SK-N-SH (cell line): ENCODE data around the gene TRIM69. TPM values are rescaled to one million over a fixed set of nuclear protein-coding genes. Genes with fewer than 3 reads are reported as not detected.

ENCODE experiments used
- CTCF ChIA-PET: fragments of 300-600, 350-600 bp; formaldehyde crosslinking; extraction: SDS; loops from one replicate; lab custom pipeline; 2021; lab: Yijun Ruan, JAX
- POLR2A ChIA-PET: fragments of 350-600 bp; sonication (Branson Sonifier 250); formaldehyde crosslinking; extraction: SDS; loops from one replicate; lab custom pipeline; 2020; ENCODE audit warnings: antibody characterized with exemption, inconsistent platforms; lab: Yijun Ruan, JAX
- DNase-seq: peaks from one replicate; pipeline ENCODE4 v3.0.0; 2012
- H2AFZ ChIP-seq: fragments of 200-600 bp; sonication (generic); 2 replicates; pipeline ENCODE4 v1.8.1; 2016; ENCODE audit warnings: antibody characterized with exemption, mild to moderate bottlenecking, low read depth
- H3F3A ChIP-seq: fragments of 200-600 bp; sonication (generic); replicated peaks from 2 replicates; pipeline ENCODE3; 2016; ENCODE audit warnings: antibody characterized with exemption, mild to moderate bottlenecking; ENCODE audit not compliant: insufficient read depth
- H3K27ac ChIP-seq, 2 experiments: fragments of 200-500 bp in 1 of 2; fragments of 200-600 bp in 1 of 2; sonication (Bioruptor generic) in 1 of 2; sonication (generic), shearing (Covaris generic) in 1 of 2; 2 replicates each; pipeline versions ENCODE4 v1.5.1 to v1.6.1; 2014 to 2016; ENCODE audit warnings: low read depth in 2 of 2, inconsistent platforms in 1 of 2, low read length in 1 of 2, mild to moderate bottlenecking in 1 of 2, mixed read lengths in 1 of 2
- H3K27me3 ChIP-seq: fragments of 200-600 bp; sonication (generic), shearing (Covaris generic); 2 replicates; pipeline ENCODE4 v1.6.1; 2016; ENCODE audit warnings: mixed run types; ENCODE audit not compliant: insufficient read depth
- H3K36me3 ChIP-seq, 2 experiments: fragments of 200-500 bp in 1 of 2; fragments of 200-600 bp in 1 of 2; sonication (Bioruptor generic) in 1 of 2; sonication (generic) in 1 of 2; replicated peaks in 1 of 2; 2 replicates each; pipeline versions ENCODE3 to v1.5.1; 2014 to 2016; ENCODE audit warnings: low read length in 1 of 2, mild to moderate bottlenecking in 1 of 2; ENCODE audit not compliant: insufficient read depth in 2 of 2, control insufficient read depth in 1 of 2
- H3K4me1 ChIP-seq, 2 experiments: fragments of 200-500 bp in 1 of 2; fragments of 200-600 bp in 1 of 2; sonication (Bioruptor generic) in 1 of 2; sonication (generic), shearing (Covaris generic) in 1 of 2; 2 replicates each; pipeline versions ENCODE4 v1.5.1 to v1.6.1; 2014 to 2016; ENCODE audit warnings: low read depth in 1 of 2, low read length in 1 of 2, mixed run types in 1 of 2; ENCODE audit not compliant: insufficient read depth in 2 of 2, control insufficient read depth in 1 of 2
- H3K4me2 ChIP-seq: fragments of 200-600 bp; sonication (generic), shearing (Covaris generic); 2 replicates; pipeline ENCODE4 v1.6.1; 2017; ENCODE audit warnings: mixed run types
- H3K4me3 ChIP-seq, 2 experiments: fragments of 200-500 bp in 1 of 2; fragments of 200-600 bp in 1 of 2; sonication (Bioruptor generic) in 1 of 2; sonication (generic), shearing (Covaris generic) in 1 of 2; 2 replicates each; pipeline versions ENCODE4 v1.5.1 to v1.8.1; 2014 to 2016; ENCODE audit warnings: low read depth in 2 of 2, inconsistent platforms in 1 of 2, low read length in 1 of 2, mild to moderate bottlenecking in 1 of 2, mixed read lengths in 1 of 2, moderate library complexity in 1 of 2
- H3K79me2 ChIP-seq: fragments of 200-600 bp; sonication (generic); 2 replicates; pipeline ENCODE4 v1.8.1; 2017; ENCODE audit warnings: mild to moderate bottlenecking; ENCODE audit not compliant: insufficient read depth
- H3K9ac ChIP-seq: fragments of 200-600 bp; sonication (generic); 2 replicates; pipeline ENCODE4 v1.6.1; 2017; ENCODE audit warnings: mixed run types
- H3K9me2 ChIP-seq: fragments of 200-600 bp; sonication (generic); 2 replicates; pipeline ENCODE4 v1.6.1; 2017; ENCODE audit warnings: mixed run types
- H3K9me3 ChIP-seq: fragments of 200-600 bp; sonication (generic); 2 replicates; pipeline ENCODE4 v1.6.1; 2017; ENCODE audit warnings: mixed run types, mild to moderate bottlenecking, moderate library complexity
- H4K20me1 ChIP-seq: fragments of 200-600 bp; sonication (generic); 2 replicates; pipeline ENCODE4 v1.6.1; 2017; ENCODE audit warnings: mild to moderate bottlenecking, mixed run types; ENCODE audit not compliant: insufficient read depth
- CHD2 ChIP-seq: fragments of 150-350 bp; IDR thresholded peaks from 2 replicates; pipeline ENCODE4 v1.6.1; 2018; ENCODE audit warnings: low read length; ENCODE audit not compliant: partially characterized antibody
- EP300 ChIP-seq, 2 experiments: IDR thresholded peaks; 2 replicates each; pipeline versions ENCODE4 v1.4.0 to v1.6.1; 2012; ENCODE audit warnings: borderline replicate concordance in 1 of 2, low read depth in 1 of 2, low read length in 1 of 2
- EZH2phosphoT487 ChIP-seq: fragments of 200-600 bp; sonication (generic); IDR thresholded peaks from 2 replicates; pipeline ENCODE4 v1.6.1; 2017; ENCODE audit warnings: low read depth, mixed run types, mild to moderate bottlenecking, antibody characterized with exemption, moderate library complexity, borderline replicate concordance
- FOXJ3 ChIP-seq: sonication (generic); formaldehyde crosslinking; IDR thresholded peaks from 2 replicates; pipeline ENCODE4 v1.5.1; 2020; ENCODE audit warnings: mild to moderate bottlenecking, missing genetic modification reagents
- FOXM1 ChIP-seq: IDR thresholded peaks from 2 replicates; pipeline ENCODE4 v1.4.0; 2012; ENCODE audit warnings: low read depth, mild to moderate bottlenecking
- GABPA ChIP-seq: IDR thresholded peaks from 2 replicates; pipeline ENCODE4 v1.4.0; 2012; ENCODE audit warnings: low read depth, mild to moderate bottlenecking
- NFIC ChIP-seq: IDR thresholded peaks from 2 replicates; pipeline ENCODE4 v1.4.0; 2012; ENCODE audit warnings: borderline replicate concordance
- NRF1 ChIP-seq: IDR thresholded peaks from 2 replicates; pipeline ENCODE4 v1.6.1; 2012; ENCODE audit warnings: low read depth, mild to moderate bottlenecking, low read length
- PBX3 ChIP-seq: IDR thresholded peaks from 2 replicates; pipeline ENCODE4; 2012
- RAD21 ChIP-seq: IDR thresholded peaks from 2 replicates; pipeline ENCODE4 v1.6.1; 2012; ENCODE audit warnings: mild to moderate bottlenecking, low read length
- RCOR1 ChIP-seq: fragments of 150-350 bp; IDR thresholded peaks from 2 replicates; pipeline ENCODE4 v1.6.1; 2017; ENCODE audit warnings: antibody characterized with exemption, low read length
- SIN3A ChIP-seq: IDR thresholded peaks from 2 replicates; pipeline ENCODE4 v1.6.1; 2012; ENCODE audit warnings: low read depth, mild to moderate bottlenecking, low read length, moderate library complexity, borderline replicate concordance
- TAF1 ChIP-seq: IDR thresholded peaks from 2 replicates; pipeline ENCODE4 v1.6.1; 2012; ENCODE audit warnings: low read depth, mild to moderate bottlenecking, low read length, moderate library complexity, borderline replicate concordance
- TEAD4 ChIP-seq: IDR thresholded peaks from 2 replicates; pipeline ENCODE4 v1.4.0; 2012; ENCODE audit warnings: mild to moderate bottlenecking, borderline replicate concordance; ENCODE audit not compliant: insufficient read depth
- USF2 ChIP-seq: fragments of 150-350 bp; IDR thresholded peaks from 2 replicates; pipeline ENCODE4 v1.6.1; 2017; ENCODE audit warnings: antibody characterized with exemption, low read length, low read depth, borderline replicate concordance
- ZBTB33 ChIP-seq: IDR thresholded peaks from 2 replicates; pipeline ENCODE4 v1.4.0; 2012; ENCODE audit warnings: low read depth, borderline replicate concordance
- WGBS: methylation state at CpG from one replicate; pipeline ENCODE4 v1.1.6; 2017; ENCODE audit warnings: low lambda C conversion rate; 5-methylcytosine and 5-hydroxymethylcytosine counted together
- polyA plus RNA-seq, 3 experiments: library from polyadenylated mRNA; depleted of rRNA; stranded (reverse); fragments of >200 nt; gene quantifications; 2 replicates each; pipeline ENCODE4 v1.2.3, GENCODE V29; 2012

TRIM69 gene
- polyA plus RNA-seq, 1 of the 3 experiments (the other 2 are of a cell fraction) = 9.7 TPM

DNA sequence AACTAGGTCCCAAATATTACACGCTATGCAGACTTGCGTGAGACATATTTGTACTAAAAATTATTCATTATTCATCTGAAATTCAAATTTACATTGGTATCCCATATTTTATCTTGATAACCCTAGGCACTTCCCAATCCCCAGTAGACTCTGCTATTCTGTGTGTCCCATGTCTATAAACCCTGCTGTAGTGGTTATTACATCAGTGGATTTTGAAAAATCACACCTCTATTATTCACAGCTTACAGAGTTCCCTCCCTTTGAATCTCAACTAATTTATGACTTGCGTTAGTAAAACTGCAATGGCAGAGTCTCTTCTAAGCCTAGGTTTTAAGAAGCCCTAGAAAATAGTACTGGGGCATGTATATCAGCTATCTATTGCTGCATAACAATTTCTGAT is 54.3 kb downstream of the TRIM69 start:
- Histone ChIP-seq H3K9me3 (no peaks in the 10 kb centered on the region), H3K36me3 (no peaks in the 10 kb centered on the region), H3K9me2 (no peaks in the 10 kb centered on the region), H3K4me2 (no peak overlapping the region), H2AFZ (no peak overlapping the region), H3K27ac (no peak overlapping the region), H3K4me3 (no peak overlapping the region), H3K4me1 (no peaks in the 10 kb centered on the region), H3K9ac (no peak overlapping the region), H3K79me2 (no peaks in the 10 kb centered on the region), H3K27me3 (peaks cover 12% of the 10 kb centered on the region; the same call in 1 of the 2 replicates), H4K20me1 (no peaks in the 10 kb centered on the region), H3F3A (no peaks in the 10 kb centered on the region)
- 50% methylated on average over 3 of the region's 3 CpGs for WGBS
- ChIA-PET POLR2A (no interaction called here), CTCF (interaction anchor here (1.0 to 1.3 kb wide), 2 partner anchors 13 to 127 kb away, joined by 3 to 7 read pairs; partner anchors contain the start of gene SPG11)
- no peak for DNase-seq
- TF ChIP-seq FOXJ3 (CRISPR knock-in tag) (no peak), EZH2phosphoT487 (no peak), EP300 (IDR thresholded peaks at IDR 0.05; ENCODE audit: borderline replicate concordance in 1 of 2, low read depth in 1 of 2, low read length in 1 of 2) (no peak), TEAD4 (no peak), CHD2 (no peak), NRF1 (no peak), TAF1 (no peak), RAD21 (no peak), FOXM1 (no peak), RCOR1 (no peak), GABPA (no peak), SIN3A (no peak)
- TF ChIP-seq, all 33 proteins: peak for 0

DNA sequence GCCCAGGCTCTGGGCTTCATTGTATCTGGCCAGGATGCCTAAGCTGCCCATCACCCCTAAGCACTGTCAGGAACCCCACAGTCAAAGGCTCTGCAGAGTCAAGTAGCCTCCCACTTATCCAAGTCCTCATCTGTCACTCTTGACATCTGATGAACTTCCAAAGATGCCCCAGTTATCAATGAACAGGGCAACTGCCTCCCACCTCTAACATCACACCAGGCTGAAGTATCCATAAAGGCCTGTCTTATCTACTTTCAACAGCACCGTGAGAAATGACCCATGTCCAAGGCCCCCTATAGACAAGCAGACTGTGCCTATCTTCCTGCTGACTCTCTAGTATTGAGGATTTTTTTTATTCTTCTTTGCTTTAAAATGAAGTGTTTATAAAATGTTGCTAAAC is 56.4 kb downstream of the TRIM69 start:
- Histone ChIP-seq H3K79me2 (no peaks in the 10 kb centered on the region), H3K9me3 (no peaks in the 10 kb centered on the region), H4K20me1 (no peaks in the 10 kb centered on the region), H2AFZ (no peak overlapping the region), H3F3A (no peaks in the 10 kb centered on the region), H3K4me2 (no peak overlapping the region), H3K9ac (no peak overlapping the region), H3K27me3 (peaks cover 7% of the 10 kb centered on the region; the same call in 1 of the 2 replicates), H3K27ac (no peak overlapping the region), H3K4me3 (no peak overlapping the region), H3K9me2 (no peaks in the 10 kb centered on the region), H3K4me1 (no peaks in the 10 kb centered on the region), H3K36me3 (no peaks in the 10 kb centered on the region)
- no peak for DNase-seq
- WGBS = 33% methylated on average over 1 of the region's 1 CpG
- POLR2A ChIA-PET = no interaction called here
- CTCF ChIA-PET = interaction anchor here (1.3 to 1.6 kb wide), 2 partner anchors 11 to 79 kb away, joined by 3 read pairs; no protein-coding TSS in a partner anchor
- TF ChIP-seq TEAD4 = no peak
- TF ChIP-seq PBX3 = no peak
- TF ChIP-seq GABPA = no peak
- no peak for TF ChIP-seq NRF1
- TF ChIP-seq USF2 = no peak
- no peak for TF ChIP-seq ZBTB33
- TF ChIP-seq NFIC = no peak
- no peak for TF ChIP-seq FOXM1
